Measurements from ENCODE around the gene ACOT8.

DNA sequence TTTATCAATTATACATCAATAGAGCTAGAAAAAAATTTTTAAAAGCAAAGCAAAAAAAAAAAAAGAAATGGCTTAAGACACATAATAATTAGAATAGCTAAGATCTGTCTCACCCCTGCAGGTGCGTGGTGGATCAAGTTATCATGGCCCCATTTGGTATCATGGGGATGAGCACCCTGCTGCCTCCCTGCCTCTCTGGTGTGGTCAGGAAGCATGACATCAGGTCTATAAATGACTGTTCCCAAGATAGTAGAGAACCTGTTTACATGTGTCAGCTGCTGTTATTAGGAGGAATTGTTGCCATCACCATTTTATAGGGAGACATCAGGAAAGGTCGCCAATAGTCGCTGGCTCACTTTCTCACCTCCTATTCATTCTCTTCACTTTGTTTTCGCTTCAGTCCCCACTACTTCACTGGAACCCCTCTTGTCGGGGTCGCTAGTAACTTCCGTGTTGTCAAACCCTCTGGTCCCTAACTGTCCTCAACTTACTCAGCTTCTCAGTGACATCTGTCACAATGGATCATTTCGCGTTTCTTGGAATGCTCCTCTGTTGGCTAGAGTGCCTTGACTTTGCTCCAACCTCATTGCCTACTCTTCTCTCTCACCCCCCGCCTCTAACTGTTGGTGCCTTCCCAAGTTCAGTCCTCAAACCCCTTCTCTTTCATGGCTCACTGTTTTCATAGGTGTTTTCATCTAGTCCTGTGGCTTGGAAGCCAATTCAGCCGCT lies 60.7 kb downstream of the ACOT8 start:
- TF ChIP-seq, protein P1, sequence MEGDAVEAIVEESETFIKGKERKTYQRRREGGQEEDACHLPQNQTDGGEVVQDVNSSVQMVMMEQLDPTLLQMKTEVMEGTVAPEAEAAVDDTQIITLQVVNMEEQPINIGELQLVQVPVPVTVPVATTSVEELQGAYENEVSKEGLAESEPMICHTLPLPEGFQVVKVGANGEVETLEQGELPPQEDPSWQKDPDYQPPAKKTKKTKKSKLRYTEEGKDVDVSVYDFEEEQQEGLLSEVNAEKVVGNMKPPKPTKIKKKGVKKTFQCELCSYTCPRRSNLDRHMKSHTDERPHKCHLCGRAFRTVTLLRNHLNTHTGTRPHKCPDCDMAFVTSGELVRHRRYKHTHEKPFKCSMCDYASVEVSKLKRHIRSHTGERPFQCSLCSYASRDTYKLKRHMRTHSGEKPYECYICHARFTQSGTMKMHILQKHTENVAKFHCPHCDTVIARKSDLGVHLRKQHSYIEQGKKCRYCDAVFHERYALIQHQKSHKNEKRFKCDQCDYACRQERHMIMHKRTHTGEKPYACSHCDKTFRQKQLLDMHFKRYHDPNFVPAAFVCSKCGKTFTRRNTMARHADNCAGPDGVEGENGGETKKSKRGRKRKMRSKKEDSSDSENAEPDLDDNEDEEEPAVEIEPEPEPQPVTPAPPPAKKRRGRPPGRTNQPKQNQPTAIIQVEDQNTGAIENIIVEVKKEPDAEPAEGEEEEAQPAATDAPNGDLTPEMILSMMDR (IDR thresholded peaks at IDR 0.05), result no peak
- TF ChIP-seq POLR2A (IDR thresholded peaks at IDR 0.05), result no peak

Data from heart left ventricle (tissue), 13 donors.